DMS 273 treated with DMSO at 0.1 percent for 48 hours (cell line): Measurements from ENCODE around the gene TTLL10.

Experiments used
- DNase-seq: peaks from one replicate; lab custom pipeline; 2025; lab: John Stamatoyannopoulos, UW

The TTLL10 gene

GRCh38 chr1:1157914-1158710 is 15.6 kb upstream of the TTLL10 start:
- DNase-seq = no peak

GRCh38 chr1:1160281-1160930 is 13.3 kb upstream of the TTLL10 start:
- no peak for DNase-seq

- no peak for DNase-seq
Measured at GRCh38 chr1:1161078-1161682, 12.5 kb upstream of the TTLL10 start.

- no peak for DNase-seq
Measured at GRCh38 chr1:1161683-1162079, 12.0 kb upstream of the TTLL10 start.

- no peak for DNase-seq
Measured at GRCh38 chr1:1162597-1163537, 10.8 kb upstream of the TTLL10 start.

- DNase-seq = no peak
Measured at GRCh38 chr1:1163538-1164070, 10.1 kb upstream of the TTLL10 start.

- no peak for DNase-seq
Measured at GRCh38 chr1:1164361-1164700, 9.3 kb upstream of the TTLL10 start.

GRCh38 chr1:1164701-1165451 is 8.8 kb upstream of the TTLL10 start:
- no peak for DNase-seq

GRCh38 chr1:1165485-1165884 is 8.2 kb upstream of the TTLL10 start:
- no peak for DNase-seq

GRCh38 chr1:1165900-1166421 is 7.7 kb upstream of the TTLL10 start:
- DNase-seq = no peak

GRCh38 chr1:1166642-1167397 is 6.9 kb upstream of the TTLL10 start:
- no peak for DNase-seq

- no peak for DNase-seq
Measured at GRCh38 chr1:1167398-1167821, 6.3 kb upstream of the TTLL10 start.

- no peak for DNase-seq
Measured at GRCh38 chr1:1167841-1168450, 5.7 kb upstream of the TTLL10 start.

- no peak for DNase-seq
Measured at GRCh38 chr1:1168451-1169411, 4.9 kb upstream of the TTLL10 start.

- DNase-seq = no peak
Measured at GRCh38 chr1:1169429-1170214, 4.1 kb upstream of the TTLL10 start.

- no peak for DNase-seq
Measured at GRCh38 chr1:1170215-1171091, 3.2 kb upstream of the TTLL10 start.

- DNase-seq = no peak
Measured at GRCh38 chr1:1171161-1171545, 2.5 kb upstream of the TTLL10 start.
